Activated naive CD4-positive, alpha-beta T cell treated with anti-CD3 and anti-CD28 coated beads, Interleukin-2, amount 10 ng/mL, durations not matched to agents 7 days and 5 days (primary cell): ENCODE data around the gene MAP3K21.

Source experiments
- CTCF ChIA-PET: fragments of 350-600 bp; sonication (Branson Sonifier 250); formaldehyde crosslinking; loops from one replicate; lab custom pipeline; 2021; ENCODE audit warnings: antibody characterized with exemption; lab: Charles Lee
- DNase-seq: peaks from one replicate; pipeline ENCODE4 v3.0.0-alpha.2; 2020
- H3K27ac Mint-ChIP-seq: one replicate; pipeline ENCODE4 v1.8.0; 2021; ENCODE audit warnings: mild to moderate bottlenecking, moderate library complexity, mixed read lengths
- H3K27me3 Mint-ChIP-seq: one replicate; pipeline ENCODE4 v1.8.0; 2021; ENCODE audit warnings: mild to moderate bottlenecking, mixed read lengths
- H3K36me3 Mint-ChIP-seq: one replicate; pipeline ENCODE4 v1.8.0; 2021; ENCODE audit warnings: mixed read lengths
- H3K4me1 Mint-ChIP-seq: one replicate; pipeline ENCODE4 v1.8.0; 2021; ENCODE audit warnings: mixed read lengths
- H3K4me3 Mint-ChIP-seq: one replicate; pipeline ENCODE4 v1.8.0; 2021; ENCODE audit warnings: mild to moderate bottlenecking, moderate library complexity, mixed read lengths
- H3K9me3 Mint-ChIP-seq: one replicate; pipeline ENCODE4 v1.8.0; 2021; ENCODE audit warnings: mixed read lengths

The MAP3K21 gene

DNA sequence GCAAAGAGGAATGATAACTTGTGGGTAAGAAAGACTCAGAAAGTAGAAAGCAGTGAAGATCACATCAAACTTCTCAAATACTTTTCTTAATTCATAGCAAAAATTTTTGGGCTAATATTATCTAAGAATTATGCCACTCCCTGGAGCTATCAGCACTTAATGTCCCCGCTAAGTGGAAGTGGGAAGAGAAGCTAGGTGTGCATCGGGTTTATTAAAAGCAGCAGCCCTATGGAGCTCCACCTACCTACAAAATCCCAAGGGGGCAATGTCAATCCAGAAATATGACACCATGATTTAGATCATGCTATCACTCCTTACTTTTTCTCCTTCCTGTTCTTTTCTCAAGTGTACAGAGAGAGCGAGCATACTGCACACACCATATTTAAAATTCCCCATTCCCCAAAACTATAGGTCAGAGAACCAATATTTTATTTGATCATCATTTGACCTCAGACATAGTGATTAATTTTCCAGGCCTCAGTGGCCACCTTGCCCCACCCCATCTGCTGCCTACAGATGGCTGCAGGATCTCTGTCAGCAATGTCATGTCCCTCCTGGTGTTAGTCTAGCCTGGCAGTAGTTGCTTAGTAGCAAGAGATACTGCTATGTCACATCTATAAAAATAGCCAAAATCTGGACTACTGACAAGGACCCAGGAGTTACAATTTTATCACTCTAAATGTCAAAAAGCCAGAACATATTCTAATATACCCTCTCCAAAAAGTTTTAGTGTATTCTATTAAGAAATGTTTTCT is 66.6 kb downstream of the MAP3K21 start:
- DNase-seq, result no peak
- Mint-ChIP-seq H3K4me3 (no peak overlapping the region), H3K27me3 (peaks cover 24% of the 10 kb centered on the region), H3K27ac (no peak overlapping the region), H3K36me3 (no peaks in the 10 kb centered on the region), H3K4me1 (no peaks in the 10 kb centered on the region), H3K9me3 (no peaks in the 10 kb centered on the region)
- CTCF ChIA-PET, result interaction anchor here (0.8 to 1.9 kb wide), 8 partner anchors 20 to 674 kb away, joined by 3 to 7 read pairs (median 4); no protein-coding TSS in a partner anchor

DNA sequence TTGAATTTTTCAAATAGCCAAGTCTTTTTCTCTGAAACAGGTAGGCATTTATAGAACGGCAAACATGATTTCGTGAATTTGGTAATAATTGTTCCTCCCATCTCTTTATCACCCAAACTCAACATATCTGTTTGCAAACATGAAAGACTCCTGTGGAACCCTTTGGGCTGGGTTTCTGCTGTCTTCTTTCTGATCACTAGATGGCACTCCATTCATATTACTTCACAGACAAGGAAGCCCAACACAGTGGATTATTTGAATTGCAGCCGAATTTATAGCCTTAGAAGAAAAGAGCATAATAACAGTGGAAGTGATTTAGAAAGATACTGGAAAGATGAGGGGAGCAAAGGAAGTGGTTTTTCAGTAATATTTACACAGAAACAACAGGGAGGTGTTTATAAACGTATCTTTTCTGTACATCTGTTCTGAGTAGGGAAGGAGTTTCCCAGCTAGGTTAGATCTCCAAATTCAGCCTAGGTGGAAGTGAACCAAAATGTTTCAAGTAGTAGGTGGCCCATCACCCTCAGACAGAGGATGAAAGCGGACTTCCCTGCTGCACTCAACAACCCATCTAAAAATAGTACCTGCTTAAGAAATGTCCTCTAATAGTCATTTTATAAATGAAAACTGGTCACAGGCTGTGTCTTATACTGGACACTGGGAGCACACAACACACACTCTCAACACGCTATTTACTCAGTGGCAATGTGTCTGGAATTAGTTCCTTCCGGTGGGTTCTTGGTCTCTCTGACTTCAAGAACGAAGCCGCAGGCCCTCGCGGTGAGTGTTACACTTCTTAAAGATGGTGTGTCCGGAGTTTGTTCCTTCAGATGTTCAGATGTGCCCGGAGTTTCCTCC is 67.6 kb downstream of the MAP3K21 start:
- CTCF ChIA-PET, result interaction anchor here (0.7 to 1.7 kb wide), 5 partner anchors 11 to 707 kb away, joined by 3 to 7 read pairs (median 3); no protein-coding TSS in a partner anchor
- Mint-ChIP-seq H3K9me3 (no peaks in the 10 kb centered on the region), H3K27ac (no peak overlapping the region), H3K36me3 (no peaks in the 10 kb centered on the region), H3K27me3 (peaks cover 20% of the 10 kb centered on the region), H3K4me1 (no peaks in the 10 kb centered on the region), H3K4me3 (no peak overlapping the region)
- peak; percentile 29 for DNase-seq

- CTCF ChIA-PET, result interaction anchor here (1.1 to 1.7 kb wide), 6 partner anchors 12 to 706 kb away, joined by 3 to 7 read pairs (median 4); no protein-coding TSS in a partner anchor
- Mint-ChIP-seq H3K36me3 (no peaks in the 10 kb centered on the region), H3K27ac (no peak overlapping the region), H3K9me3 (no peaks in the 10 kb centered on the region), H3K4me3 (no peak overlapping the region), H3K27me3 (peaks cover 17% of the 10 kb centered on the region), H3K4me1 (no peaks in the 10 kb centered on the region)
- DNase-seq, result no peak
Measured at GRCh38 chr1:233395863-233396646, 68.5 kb downstream of the MAP3K21 start.

GRCh38 chr1:233406339-233406960 is 78.9 kb downstream of the MAP3K21 start:
- H3K36me3 Mint-ChIP-seq, result peaks cover 4% of the 10 kb centered on the region
- peak overlapping the region; percentile 80 for H3K27ac Mint-ChIP-seq
- peaks cover 11% of the 10 kb centered on the region for H3K9me3 Mint-ChIP-seq
- H3K27me3 Mint-ChIP-seq, result peaks cover 9% of the 10 kb centered on the region
- CTCF ChIA-PET, result no interaction called here
- peaks cover 37% of the 10 kb centered on the region for H3K4me1 Mint-ChIP-seq
- no peak for DNase-seq
- H3K4me3 Mint-ChIP-seq, result no peak overlapping the region

DNA sequence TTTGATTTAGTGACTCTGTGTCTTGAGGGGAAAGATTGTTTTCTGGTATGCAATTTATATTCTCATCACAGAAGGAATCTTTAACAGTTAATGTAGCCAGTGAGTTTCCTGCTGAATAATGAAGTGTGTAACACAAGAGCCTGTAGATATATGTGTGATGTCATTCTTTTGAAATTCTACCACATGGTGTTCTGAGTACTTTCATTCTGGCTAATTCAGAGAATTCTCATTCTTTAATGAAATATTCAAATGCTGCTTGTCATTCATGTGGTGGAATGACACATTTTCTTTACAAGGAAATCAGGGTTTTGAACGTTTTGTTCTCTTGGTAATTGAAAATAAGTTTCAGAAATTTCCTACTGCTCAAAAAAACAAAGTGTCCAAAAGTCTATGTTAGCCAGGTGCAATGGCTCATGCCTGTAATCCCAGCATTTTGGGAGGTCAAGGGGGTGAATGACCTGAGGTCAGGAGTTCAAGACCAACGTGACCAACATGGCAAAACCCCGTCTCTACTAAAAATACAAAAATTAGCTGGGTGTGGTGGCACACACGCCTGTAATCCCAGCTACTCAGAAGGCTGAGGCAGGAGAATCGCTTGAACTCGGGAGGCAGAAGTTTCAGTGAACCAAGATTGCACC is 79.6 kb downstream of the MAP3K21 start:
- DNase-seq, result no peak
- peak overlapping the region; percentile 80 for H3K27ac Mint-ChIP-seq
- peaks cover 4% of the 10 kb centered on the region for H3K36me3 Mint-ChIP-seq
- peaks cover 9% of the 10 kb centered on the region for H3K27me3 Mint-ChIP-seq
- H3K4me1 Mint-ChIP-seq, result peaks cover 37% of the 10 kb centered on the region
- H3K9me3 Mint-ChIP-seq, result peaks cover 11% of the 10 kb centered on the region
- CTCF ChIA-PET, result interaction anchor here (0.8 kb wide), 1 partner anchor 30 kb away, joined by 3 read pairs; no protein-coding TSS in a partner anchor
- no peak overlapping the region for H3K4me3 Mint-ChIP-seq

DNA sequence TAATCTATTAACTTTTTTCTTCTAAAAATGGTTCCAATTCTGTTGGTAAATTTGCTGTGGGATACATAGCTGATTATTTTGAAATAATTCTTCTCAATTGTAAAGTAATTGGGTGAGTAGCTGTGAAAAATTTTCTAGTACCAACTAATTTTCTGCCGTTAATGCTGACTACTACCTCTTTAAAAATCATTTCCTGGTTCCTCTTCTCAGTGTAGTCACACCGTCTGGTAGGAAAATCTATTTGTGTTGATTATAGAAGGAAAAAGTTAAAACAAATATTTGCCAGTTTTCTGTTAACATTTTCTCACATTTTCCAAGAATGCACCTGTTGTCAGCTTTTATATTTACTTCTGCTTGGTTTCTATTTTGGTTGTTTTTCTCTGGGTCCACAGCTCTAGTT is 82.0 kb downstream of the MAP3K21 start:
- CTCF ChIA-PET, result no interaction called here
- peaks cover 8% of the 10 kb centered on the region for H3K9me3 Mint-ChIP-seq
- H3K36me3 Mint-ChIP-seq, result peaks cover 4% of the 10 kb centered on the region
- H3K4me3 Mint-ChIP-seq, result no peak overlapping the region
- peaks cover 37% of the 10 kb centered on the region for H3K4me1 Mint-ChIP-seq
- H3K27ac Mint-ChIP-seq, result no peak overlapping the region
- H3K27me3 Mint-ChIP-seq, result peaks cover 6% of the 10 kb centered on the region
- no peak for DNase-seq

GRCh38 chr1:233410906-233411305 is 83.4 kb downstream of the MAP3K21 start:
- no peak for DNase-seq

GRCh38 chr1:233412812-233413211 is 85.3 kb downstream of the MAP3K21 start:
- Mint-ChIP-seq H3K36me3 (peaks cover 2% of the 10 kb centered on the region), H3K4me1 (peaks cover 15% of the 10 kb centered on the region), H3K9me3 (peaks cover 5% of the 10 kb centered on the region), H3K4me3 (no peak overlapping the region), H3K27me3 (peaks cover 9% of the 10 kb centered on the region), H3K27ac (no peak overlapping the region)
- CTCF ChIA-PET, result interaction anchor here (1.5 kb wide), 1 partner anchor 28 kb away, joined by 5 read pairs; no protein-coding TSS in a partner anchor
- no peak for DNase-seq

More at GRCh38 chr1:233410906-233411305, 83.4 kb downstream of the MAP3K21 start:
- peaks cover 9% of the 10 kb centered on the region for H3K27me3 Mint-ChIP-seq
- peaks cover 4% of the 10 kb centered on the region for H3K36me3 Mint-ChIP-seq
- no peak overlapping the region for H3K27ac Mint-ChIP-seq
- H3K9me3 Mint-ChIP-seq, result peaks cover 8% of the 10 kb centered on the region
- CTCF ChIA-PET, result no interaction called here
- H3K4me3 Mint-ChIP-seq, result no peak overlapping the region
- peaks cover 32% of the 10 kb centered on the region for H3K4me1 Mint-ChIP-seq

DNA sequence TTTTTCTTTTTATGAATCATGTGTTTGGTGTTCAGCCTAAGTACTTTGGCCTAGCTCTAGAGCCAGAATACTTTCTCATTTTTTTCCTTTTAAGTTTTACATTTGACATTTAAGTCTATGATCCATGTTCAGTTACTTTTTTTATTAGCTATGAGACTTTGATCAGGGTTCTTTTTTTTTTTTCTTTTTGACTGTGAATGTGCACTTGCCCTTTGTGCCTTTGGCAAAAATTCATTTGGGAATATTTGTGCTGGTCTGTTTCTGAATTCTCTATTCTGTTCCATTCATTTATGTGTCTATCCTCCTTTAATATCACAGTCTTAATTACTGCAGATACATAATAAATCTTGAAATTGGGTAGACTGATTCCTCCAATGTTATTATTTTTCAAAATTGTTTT is 93.8 kb downstream of the MAP3K21 start:
- Mint-ChIP-seq H3K9me3 (no peaks in the 10 kb centered on the region), H3K36me3 (no peaks in the 10 kb centered on the region), H3K27ac (no peak overlapping the region), H3K4me3 (no peak overlapping the region), H3K27me3 (peaks cover 5% of the 10 kb centered on the region), H3K4me1 (no peaks in the 10 kb centered on the region)
- CTCF ChIA-PET, result no interaction called here
- no peak for DNase-seq

GRCh38 chr1:233424779-233425178 is 97.3 kb downstream of the MAP3K21 start:
- no peak for DNase-seq
- Mint-ChIP-seq H3K4me1 (no peaks in the 10 kb centered on the region), H3K27ac (no peak overlapping the region), H3K27me3 (peaks cover 12% of the 10 kb centered on the region), H3K9me3 (no peaks in the 10 kb centered on the region), H3K36me3 (no peaks in the 10 kb centered on the region), H3K4me3 (no peak overlapping the region)
- CTCF ChIA-PET, result interaction anchor here (1.4 kb wide), 1 partner anchor 16 kb away, joined by 3 read pairs; no protein-coding TSS in a partner anchor

GRCh38 chr1:233427907-233428306 is 100.4 kb downstream of the MAP3K21 start:
- H3K4me3 Mint-ChIP-seq, result no peak overlapping the region
- H3K27ac Mint-ChIP-seq, result no peak overlapping the region
- no peak for DNase-seq
- peaks cover 13% of the 10 kb centered on the region for H3K27me3 Mint-ChIP-seq
- no peaks in the 10 kb centered on the region for H3K4me1 Mint-ChIP-seq
- H3K9me3 Mint-ChIP-seq, result no peaks in the 10 kb centered on the region
- H3K36me3 Mint-ChIP-seq, result no peaks in the 10 kb centered on the region
- CTCF ChIA-PET, result interaction anchor here (0.8 kb wide), 1 partner anchor 13 kb away, joined by 4 read pairs; no protein-coding TSS in a partner anchor

DNA sequence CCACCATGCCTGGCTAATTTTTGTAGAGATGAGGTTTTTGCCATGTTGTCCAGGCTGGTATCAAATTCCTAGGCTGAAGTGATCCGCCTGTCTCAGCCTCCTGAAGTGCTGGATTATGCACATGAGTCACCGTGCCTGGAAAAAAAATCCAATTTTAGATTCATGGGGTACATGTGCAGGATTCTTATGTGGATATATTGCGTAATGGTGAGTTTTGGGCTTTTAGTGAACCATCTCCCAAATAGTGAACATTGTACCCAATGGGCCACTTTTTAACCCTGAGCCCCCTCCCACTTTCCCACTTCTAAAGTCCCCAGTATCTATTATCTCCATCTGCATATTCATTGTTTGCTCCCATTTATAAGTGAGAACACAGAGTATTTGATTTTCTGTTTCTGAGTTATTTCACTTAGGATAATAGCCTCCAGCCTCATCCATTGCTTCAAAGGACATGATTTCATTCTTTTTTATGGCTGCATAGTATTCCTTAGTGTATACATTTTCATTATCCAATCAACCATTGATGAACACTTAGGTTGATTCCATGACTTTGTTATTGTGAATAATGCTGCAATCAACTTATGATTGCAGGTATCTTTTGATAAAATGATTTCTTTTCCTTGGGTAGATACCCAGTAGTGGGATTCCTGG is 104.4 kb downstream of the MAP3K21 start:
- Mint-ChIP-seq H3K9me3 (no peaks in the 10 kb centered on the region), H3K4me3 (no peak overlapping the region), H3K27ac (no peak overlapping the region), H3K27me3 (peaks cover 12% of the 10 kb centered on the region), H3K36me3 (no peaks in the 10 kb centered on the region), H3K4me1 (no peaks in the 10 kb centered on the region)
- no peak for DNase-seq
- CTCF ChIA-PET, result no interaction called here
